ENCODE data around the gene SFXN4. TPM values are rescaled to one million over a fixed set of nuclear protein-coding genes. Genes with fewer than 3 reads are reported as not detected.

The SFXN4 gene
- total and polyA plus RNA-seq, 2 donors from 2014 or later: 21.9 to 59.7 TPM

DNA sequence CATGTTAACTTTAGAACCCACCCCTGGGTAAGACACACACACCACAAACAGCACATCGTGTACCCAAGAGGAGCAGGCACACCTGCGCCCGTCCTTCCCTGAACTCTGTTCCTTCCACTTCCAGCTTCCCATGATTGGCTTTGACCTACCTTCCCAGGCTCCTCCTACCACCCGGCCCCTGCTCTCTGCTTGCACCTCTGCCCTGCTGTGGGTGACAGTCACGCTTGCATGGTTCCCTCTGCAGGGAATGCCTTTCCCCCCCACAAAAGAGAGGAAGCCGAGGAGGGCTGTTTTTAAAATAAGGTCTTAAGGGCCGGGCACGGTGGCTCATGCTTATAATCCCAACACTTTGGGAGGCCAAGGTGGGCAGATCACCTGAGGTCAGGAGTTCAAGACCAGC, 16.4 kb downstream of the SFXN4 start:
- no peaks in the 10 kb centered on the region for H3K4me1 ChIP-seq (ENCODE audit: control insufficient read depth in 2 of 3, insufficient read depth in 2 of 3, low read depth in 1 of 3, low read length in 3 of 3)
- FAIRE-seq (no peak), DNase-seq (no peak)
- no peaks in the 10 kb centered on the region for H3K27me3 ChIP-seq (ENCODE audit: control insufficient read depth, insufficient read depth, low read length)
- no peaks in the 10 kb centered on the region for H3K9me3 ChIP-seq (ENCODE audit: control insufficient read depth in 2 of 3, insufficient read depth in 1 of 3, low read length in 3 of 3)
- H3K27ac ChIP-seq (ENCODE audit: low read depth in 2 of 2, low read length in 2 of 2): no peak overlapping the region
- H3K4me3 ChIP-seq (ENCODE audit: low read length in 3 of 3): no peak overlapping the region
- intact Hi-C loops (cut with DNase I): no loop called here
- TF ChIP-seq, protein P1, sequence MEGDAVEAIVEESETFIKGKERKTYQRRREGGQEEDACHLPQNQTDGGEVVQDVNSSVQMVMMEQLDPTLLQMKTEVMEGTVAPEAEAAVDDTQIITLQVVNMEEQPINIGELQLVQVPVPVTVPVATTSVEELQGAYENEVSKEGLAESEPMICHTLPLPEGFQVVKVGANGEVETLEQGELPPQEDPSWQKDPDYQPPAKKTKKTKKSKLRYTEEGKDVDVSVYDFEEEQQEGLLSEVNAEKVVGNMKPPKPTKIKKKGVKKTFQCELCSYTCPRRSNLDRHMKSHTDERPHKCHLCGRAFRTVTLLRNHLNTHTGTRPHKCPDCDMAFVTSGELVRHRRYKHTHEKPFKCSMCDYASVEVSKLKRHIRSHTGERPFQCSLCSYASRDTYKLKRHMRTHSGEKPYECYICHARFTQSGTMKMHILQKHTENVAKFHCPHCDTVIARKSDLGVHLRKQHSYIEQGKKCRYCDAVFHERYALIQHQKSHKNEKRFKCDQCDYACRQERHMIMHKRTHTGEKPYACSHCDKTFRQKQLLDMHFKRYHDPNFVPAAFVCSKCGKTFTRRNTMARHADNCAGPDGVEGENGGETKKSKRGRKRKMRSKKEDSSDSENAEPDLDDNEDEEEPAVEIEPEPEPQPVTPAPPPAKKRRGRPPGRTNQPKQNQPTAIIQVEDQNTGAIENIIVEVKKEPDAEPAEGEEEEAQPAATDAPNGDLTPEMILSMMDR (IDR thresholded peaks at IDR 0.05; ENCODE audit: borderline replicate concordance, extremely low read depth, insufficient read depth): no peak
- H3K9ac ChIP-seq (ENCODE audit: low read length in 3 of 3): no peak overlapping the region
- peaks cover 3 to 26% (median 6%) of the 10 kb centered on the region in 3 donors for H3K36me3 ChIP-seq (ENCODE audit: control insufficient read depth in 2 of 3, insufficient read depth in 3 of 3, low read length in 3 of 3)

DNA sequence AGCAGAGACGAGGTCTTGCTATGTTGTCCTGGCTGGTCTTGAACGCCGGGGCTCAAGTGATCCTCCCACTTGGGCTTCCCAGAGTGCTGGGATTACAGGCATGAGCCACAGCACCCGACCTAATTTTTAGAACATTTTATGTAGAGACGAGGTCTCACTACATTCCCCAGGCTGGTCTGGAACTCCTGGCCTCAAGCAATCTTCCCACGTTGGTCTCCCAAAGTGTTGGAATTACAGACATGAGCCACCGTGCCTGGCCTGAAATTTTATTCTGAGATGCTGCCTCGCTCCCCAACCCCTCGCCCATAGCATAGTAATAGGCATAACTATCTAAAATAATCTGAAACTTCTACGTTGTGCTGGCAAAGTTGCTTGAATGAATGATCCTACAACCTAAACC, 21.9 kb downstream of the SFXN4 start:
- H3K36me3 ChIP-seq (ENCODE audit: control insufficient read depth in 2 of 3, insufficient read depth in 3 of 3, low read length in 3 of 3): peaks cover 0 to 8% (median 0%) of the 10 kb centered on the region in 3 donors

DNA sequence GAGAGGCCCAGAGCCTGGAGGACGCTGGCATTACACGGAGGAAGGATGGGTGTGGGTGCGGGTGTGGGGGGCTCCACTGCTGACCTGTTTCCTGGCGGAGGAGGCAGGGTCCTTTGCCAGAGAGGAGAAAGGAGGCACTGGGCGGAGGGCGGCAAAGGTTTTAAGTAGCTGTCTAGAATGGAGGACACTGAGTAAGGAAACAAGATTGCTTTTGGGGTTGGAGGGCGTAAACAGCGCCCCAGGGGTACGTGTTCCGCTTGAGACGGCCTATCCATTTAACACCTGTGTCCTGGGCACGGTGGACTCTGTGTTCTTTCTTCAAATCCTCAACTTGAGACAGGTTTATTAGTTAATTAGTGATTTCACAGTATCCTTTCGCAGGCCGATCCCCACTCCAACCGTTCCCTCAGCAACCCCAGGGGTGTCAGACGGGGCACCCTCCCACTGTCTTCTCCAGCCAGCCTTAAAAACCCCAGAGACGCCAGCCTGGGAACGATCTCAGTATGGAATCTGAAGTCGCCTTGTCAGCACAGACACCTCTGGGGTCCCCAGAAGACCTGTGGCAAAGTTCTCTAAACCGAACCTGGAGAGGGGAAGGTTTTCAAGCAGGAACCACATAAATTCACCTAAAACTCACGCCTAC, 24.8 kb downstream of the SFXN4 start:
- intact Hi-C loops (cut with DNase I): no loop called here
- peaks cover 0 to 2% (median 0%) of the 10 kb centered on the region in 3 donors for H3K4me1 ChIP-seq (ENCODE audit: control insufficient read depth in 2 of 3, insufficient read depth in 2 of 3, low read depth in 1 of 3, low read length in 3 of 3)
- TF ChIP-seq, protein P1 (IDR thresholded peaks at IDR 0.05; ENCODE audit: borderline replicate concordance, extremely low read depth, insufficient read depth): no peak
- DNase-seq: peak in 1 of 5 donors; percentile 8
- H3K27ac ChIP-seq (ENCODE audit: low read depth in 2 of 2, low read length in 2 of 2): no peak overlapping the region
- H3K36me3 ChIP-seq (ENCODE audit: control insufficient read depth in 2 of 3, insufficient read depth in 3 of 3, low read length in 3 of 3): no peaks in the 10 kb centered on the region
- H3K9ac ChIP-seq (ENCODE audit: low read length in 3 of 3): no peak overlapping the region
- FAIRE-seq: no peak
- H3K27me3 ChIP-seq (ENCODE audit: control insufficient read depth, insufficient read depth, low read length): no peaks in the 10 kb centered on the region
- H3K4me3 ChIP-seq (ENCODE audit: low read length in 3 of 3): no peak overlapping the region
- H3K9me3 ChIP-seq (ENCODE audit: control insufficient read depth in 2 of 3, insufficient read depth in 1 of 3, low read length in 3 of 3): no peaks in the 10 kb centered on the region

More for the DNA sequence above, 21.9 kb downstream of the SFXN4 start:
- Histone ChIP-seq H3K4me3 (ENCODE audit: low read length in 3 of 3) (no peak overlapping the region), H3K27me3 (ENCODE audit: control insufficient read depth, insufficient read depth, low read length) (no peaks in the 10 kb centered on the region), H3K9ac (ENCODE audit: low read length in 3 of 3) (no peak overlapping the region), H3K9me3 (ENCODE audit: control insufficient read depth in 2 of 3, insufficient read depth in 1 of 3, low read length in 3 of 3) (no peaks in the 10 kb centered on the region), H3K4me1 (ENCODE audit: control insufficient read depth in 2 of 3, insufficient read depth in 2 of 3, low read depth in 1 of 3, low read length in 3 of 3) (peaks cover 0 to 2% (median 0%) of the 10 kb centered on the region in 3 donors), H3K27ac (ENCODE audit: low read depth in 2 of 2, low read length in 2 of 2) (no peak overlapping the region)
- FAIRE-seq (no peak), DNase-seq (no peak)
- intact Hi-C loops (cut with DNase I): no loop called here
- TF ChIP-seq, protein P1 (IDR thresholded peaks at IDR 0.05; ENCODE audit: borderline replicate concordance, extremely low read depth, insufficient read depth): no peak
